GM21723 (cell line): ENCODE measurements around the gene FER.

Experiments
- ATAC-seq: cut with Tn5 transposase; IDR thresholded peaks from one replicate; pipeline ENCODE4 v1.9.1; 2021; ENCODE audit warnings: mild to moderate bottlenecking, moderate library complexity; ENCODE audit not compliant: unreplicated experiment

FER gene

DNA sequence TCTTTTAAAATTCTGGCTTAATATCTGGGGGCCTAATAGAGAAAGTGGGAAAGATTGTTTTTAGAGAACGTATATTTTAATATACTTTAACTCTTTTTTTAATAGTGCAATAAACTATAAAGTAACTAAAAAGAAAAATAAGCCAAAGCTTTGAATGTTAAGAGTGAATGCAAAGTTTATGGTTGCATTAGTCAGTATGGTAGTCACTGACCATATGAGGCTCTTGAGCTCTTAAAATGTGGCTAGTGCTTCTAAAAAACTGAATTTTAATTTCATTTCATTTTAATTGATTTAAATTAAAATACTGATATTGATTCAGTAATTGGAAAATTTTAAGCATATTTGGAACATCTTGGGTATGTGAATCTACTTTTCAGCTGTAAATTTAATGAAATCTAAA lies 351.4 kb downstream of the FER start:
- no peak for ATAC-seq

- no peak for ATAC-seq
These were observed 353.3 kb downstream of the FER start for GRCh38 chr5:109100971-109101370.

- no peak for ATAC-seq
These were observed 354.5 kb downstream of the FER start for GRCh38 chr5:109102096-109102690.

DNA sequence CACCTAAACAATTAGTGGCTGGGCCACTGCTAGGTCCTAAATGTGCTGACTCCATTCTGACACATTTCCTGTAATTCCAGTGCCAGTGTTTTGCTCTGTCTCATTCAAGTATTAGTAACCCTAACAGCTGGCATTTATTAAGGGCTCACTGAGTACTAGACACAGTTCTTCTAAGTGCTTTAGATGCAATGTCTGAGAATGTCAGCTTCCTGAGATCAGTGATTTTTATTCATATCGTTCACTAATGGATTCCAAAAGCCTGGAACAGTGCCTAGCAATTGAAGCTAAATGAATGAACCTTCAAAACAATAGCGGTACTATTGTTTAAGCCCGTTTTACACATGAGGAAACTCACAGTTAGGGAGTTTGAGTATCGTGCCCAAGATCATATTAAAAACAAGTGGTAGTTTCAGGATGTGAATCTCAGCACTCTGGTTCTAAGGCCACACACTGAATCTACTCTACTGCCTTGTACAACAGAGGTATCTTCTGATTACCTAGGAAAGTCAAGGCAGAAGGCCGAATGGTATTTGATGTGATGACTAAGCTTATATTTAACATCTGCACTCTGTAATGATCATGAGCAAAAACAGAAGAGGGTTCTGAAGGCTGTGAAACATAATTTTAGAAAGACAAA lies 358.1 kb downstream of the FER start:
- no peak for ATAC-seq

- no peak for ATAC-seq
These were observed 364.0 kb downstream of the FER start for GRCh38 chr5:109111680-109112079.

GRCh38 chr5:109113608-109114007 lies 365.9 kb downstream of the FER start:
- no peak for ATAC-seq

DNA sequence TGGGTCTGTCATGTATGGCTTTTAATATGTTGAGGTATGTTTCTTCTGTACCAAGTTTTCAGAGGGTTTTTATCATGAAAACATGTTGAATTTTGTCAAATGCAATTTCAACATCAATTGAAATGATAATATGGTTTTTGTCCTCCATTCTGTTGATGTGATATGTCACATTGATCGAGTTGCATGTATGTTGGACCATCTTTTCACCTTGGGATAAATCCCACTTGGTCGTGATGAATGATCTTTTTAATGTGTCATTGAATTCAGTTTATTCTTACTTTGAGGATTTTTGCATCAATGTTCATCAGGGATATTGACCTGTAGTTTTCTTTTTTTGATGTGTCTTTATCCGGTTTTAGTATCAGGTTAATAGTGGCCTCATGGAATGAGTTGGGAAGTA lies 373.5 kb downstream of the FER start:
- ATAC-seq, result no peak

GRCh38 chr5:109125755-109126429 lies 378.2 kb downstream of the FER start:
- ATAC-seq, result no peak

GRCh38 chr5:109126481-109126880 lies 378.8 kb downstream of the FER start:
- no peak for ATAC-seq

GRCh38 chr5:109136906-109137305 lies 389.2 kb downstream of the FER start:
- no peak for ATAC-seq

DNA sequence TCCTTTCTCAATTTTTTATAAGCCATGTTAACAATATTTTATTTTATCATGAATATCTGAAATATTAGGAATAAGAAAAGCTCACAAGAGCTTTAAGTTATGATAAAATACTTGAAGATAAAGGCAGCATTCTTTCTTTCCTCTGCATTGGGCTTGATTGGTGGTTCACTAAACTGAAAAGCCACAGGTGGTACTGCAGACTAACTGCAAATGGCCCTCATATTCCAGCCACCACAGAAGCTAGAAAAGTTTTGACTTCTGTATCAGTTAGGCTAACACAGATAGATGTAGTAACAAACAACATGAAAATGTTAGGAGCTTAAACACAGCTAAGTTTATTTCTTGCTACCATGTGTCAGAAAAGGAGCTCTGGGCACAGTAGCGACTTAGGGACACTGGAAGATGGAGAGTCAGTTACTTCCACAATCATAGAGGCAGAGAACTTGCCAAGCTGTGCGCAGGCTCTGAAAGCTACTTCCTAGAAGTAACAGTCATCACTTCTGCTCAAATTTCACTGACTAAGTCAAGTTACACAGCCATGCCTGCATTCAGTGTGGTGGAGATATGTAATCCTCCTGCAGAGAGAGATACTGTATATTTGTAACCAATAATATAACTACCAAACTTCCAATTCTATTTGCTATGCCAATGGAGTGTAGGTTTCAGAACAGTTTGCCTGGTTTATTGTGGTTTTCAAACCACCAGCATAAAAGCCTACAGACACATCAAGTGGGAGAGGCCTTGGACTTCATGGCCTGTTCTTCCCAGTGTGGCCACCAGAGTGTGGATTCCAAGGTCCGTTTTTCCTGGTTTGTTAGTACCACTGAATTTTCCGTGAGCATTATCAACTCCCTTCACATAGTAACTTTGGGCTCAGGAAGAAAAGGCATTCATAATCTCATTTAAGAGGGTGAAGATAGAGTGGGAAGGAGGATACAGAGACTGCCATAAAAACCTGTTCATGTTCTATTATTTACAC lies 393.8 kb downstream of the FER start:
- ATAC-seq, result no peak

- no peak for ATAC-seq
These were observed 395.3 kb downstream of the FER start for GRCh38 chr5:109143031-109143430.

GRCh38 chr5:109145139-109145538 lies 397.4 kb downstream of the FER start:
- ATAC-seq, result no peak

DNA sequence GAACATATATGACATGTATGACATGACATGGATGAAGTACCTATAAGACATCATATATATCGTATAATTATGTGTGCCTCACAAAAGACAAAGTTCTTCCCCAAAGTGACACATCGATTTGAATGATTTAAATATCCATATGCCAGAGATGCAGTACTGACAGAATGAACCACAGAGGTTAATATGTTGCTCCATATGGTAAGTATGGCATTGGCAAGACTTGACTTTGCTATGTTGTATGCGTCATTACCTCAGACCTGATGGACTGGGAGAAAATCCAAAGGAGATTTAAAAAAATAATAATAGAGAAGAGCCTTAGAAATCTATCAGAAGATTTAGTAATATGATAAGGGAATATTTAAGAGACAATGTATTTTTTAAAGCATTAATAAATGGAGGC lies 398.9 kb downstream of the FER start:
- no peak for ATAC-seq

GRCh38 chr5:109152565-109152964 lies 404.9 kb downstream of the FER start:
- ATAC-seq, result no peak

GRCh38 chr5:109155625-109156024 lies 407.9 kb downstream of the FER start:
- peak; percentile 73 for ATAC-seq

GRCh38 chr5:109156885-109157284 lies 409.2 kb downstream of the FER start:
- ATAC-seq, result no peak

GRCh38 chr5:109160468-109160867 lies 412.8 kb downstream of the FER start:
- ATAC-seq, result no peak

DNA sequence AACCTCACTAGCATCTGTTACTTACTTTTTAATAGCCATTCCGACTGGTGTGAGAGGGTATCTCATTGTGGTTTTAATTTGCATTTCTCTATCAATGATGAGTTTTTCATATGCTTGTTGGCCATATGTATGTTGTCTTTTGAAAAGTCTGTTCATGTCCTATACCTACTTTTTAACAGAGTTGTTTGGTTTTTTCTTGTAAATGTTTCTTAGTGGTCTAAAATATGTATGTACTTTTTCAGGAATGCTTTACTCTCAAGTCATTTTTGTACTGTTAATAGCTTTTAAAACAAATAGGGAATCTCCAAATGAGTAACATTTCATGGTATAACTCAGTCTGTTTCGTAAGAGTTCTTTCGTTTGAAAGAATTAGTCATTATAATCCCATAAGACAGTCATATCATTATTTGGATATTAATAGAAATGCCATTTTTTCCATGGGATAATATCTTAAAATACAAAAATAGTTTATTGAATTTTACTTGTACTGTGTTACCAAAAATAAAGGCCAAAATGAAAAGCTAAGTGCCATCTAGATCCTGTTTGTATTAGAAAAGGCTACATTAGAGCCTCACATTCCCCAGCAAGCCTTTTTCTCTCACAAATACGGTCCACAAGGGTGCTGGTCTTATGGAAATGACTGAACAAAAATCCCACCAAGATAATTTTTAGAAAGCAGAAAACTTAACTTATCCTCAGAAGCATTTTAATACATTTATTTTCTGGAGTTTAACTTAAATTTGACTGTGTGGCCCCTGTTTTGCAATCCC lies 414.4 kb downstream of the FER start:
- ATAC-seq, result peak; percentile 77

- no peak for ATAC-seq
These were observed 415.6 kb downstream of the FER start for GRCh38 chr5:109163336-109163735.

- ATAC-seq, result no peak
These were observed 416.3 kb downstream of the FER start for GRCh38 chr5:109164001-109164400.
